Forelimb muscle (tissue), 1 donor: ENCODE measurements around the gene RHOBTB3. TPM values are rescaled to one million over a fixed set of nuclear protein-coding genes. Genes with fewer than 3 reads are reported as not detected.
A peak's percentile ranks its signal among the peaks of the same experiment; 100 is the strongest.
"Not testable (repeated sequence)": the region's sequence is repeated elsewhere in the genome, so short reads cannot be mapped to it uniquely, and the experiment has no call there.

Experiments used
- DNase-seq: peaks from one replicate; pipeline ENCODE4 v3.0.0-alpha.2; 2013; ENCODE audit warnings: low read depth
- polyA plus RNA-seq: library from polyadenylated mRNA; unstranded; fragments of 120-200 nt; gene quantifications from one replicate; pipeline ENCODE4 v1.2.1, GENCODE V29; 2013; ENCODE audit not compliant: insufficient read length

Gene RHOBTB3
- polyA plus RNA-seq, 1 donor = 97.2 TPM

DNA sequence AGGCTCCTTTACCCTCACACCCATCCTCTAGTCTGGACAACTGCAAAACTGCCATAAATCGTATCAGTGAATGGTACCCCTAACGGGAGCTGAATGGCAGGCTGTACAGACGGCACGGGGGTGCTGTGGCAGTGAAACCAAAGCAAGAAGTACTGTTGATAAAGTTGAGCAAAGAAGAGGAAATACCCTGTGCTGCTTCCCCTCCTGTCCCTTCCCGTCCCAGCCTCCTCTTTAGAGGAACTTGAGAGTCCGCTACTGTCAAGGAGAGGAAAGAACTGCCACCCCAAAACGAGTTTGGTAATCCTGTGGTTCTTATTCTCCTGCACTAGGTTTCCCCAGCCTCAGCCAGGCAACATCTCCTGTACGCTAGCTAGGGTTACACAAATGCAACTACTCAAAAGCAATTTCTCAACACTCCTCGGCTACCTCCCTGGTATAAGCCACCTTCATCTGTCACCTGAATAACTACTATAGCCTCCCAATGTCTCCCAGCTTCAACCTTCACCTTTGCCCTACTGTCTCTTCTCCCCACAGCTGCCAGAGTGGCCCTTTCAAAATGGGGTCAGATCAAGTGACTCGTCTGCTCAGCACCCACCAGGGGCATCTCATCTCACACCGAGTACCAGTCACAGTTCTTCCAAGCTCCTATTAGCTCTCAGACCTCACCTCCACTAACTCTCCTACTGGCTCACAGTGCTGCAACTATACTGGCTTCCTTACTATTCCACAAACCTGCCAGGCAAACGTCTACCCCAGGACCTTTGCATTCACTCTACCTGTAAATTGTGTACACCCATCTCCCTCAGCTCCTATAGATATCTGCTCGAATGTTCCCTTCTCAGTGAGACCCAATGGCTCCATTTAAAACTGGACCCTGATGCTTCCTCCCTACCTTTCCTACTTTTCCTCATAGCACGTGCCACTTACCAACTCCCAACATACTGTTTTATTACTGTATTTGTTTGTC, 87.3 kb downstream of the RHOBTB3 start:
- DNase-seq = no peak

DNA sequence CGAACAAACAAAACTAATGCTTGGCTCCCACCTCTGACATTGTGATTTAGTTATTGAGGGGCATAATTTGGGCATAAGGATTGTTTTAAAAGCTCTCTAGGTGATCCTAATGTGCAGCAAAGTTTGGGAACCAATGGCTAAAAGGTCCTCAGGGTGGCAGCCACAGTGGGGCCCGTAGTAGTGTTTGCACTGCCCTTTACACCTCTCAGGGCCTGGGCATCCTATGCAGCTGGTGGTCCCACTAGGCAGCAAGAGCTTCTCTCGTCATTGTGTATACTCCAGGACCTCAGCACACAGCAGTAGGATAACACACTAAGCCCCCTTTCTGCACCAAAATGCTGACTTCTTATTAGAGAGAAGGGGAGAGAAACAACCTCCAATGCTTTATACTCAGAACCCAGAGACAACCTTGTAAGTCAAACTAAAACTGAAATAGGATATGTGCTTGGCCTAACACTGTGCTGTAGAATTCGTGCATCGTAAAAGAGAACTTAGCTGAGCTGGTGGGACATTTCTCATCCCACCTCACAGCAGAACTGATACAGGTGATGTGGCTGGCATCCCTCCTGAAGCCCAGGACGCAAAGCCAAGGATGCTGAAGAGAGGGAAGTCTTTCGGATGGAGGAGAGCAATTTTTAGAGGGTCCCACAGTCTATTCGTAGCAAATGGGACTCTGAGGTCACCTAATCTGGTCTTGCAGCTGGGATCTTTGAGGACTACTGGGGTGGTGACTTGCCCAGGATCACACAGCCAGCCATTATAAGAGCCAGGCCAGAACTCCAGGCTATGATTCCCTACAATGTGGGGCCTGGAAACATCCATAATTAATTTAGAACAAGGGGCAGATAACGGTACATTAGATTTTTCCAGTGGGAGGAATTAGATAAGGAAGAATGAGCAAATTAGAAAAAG, 90.2 kb downstream of the RHOBTB3 start:
- DNase-seq = no peak

DNA sequence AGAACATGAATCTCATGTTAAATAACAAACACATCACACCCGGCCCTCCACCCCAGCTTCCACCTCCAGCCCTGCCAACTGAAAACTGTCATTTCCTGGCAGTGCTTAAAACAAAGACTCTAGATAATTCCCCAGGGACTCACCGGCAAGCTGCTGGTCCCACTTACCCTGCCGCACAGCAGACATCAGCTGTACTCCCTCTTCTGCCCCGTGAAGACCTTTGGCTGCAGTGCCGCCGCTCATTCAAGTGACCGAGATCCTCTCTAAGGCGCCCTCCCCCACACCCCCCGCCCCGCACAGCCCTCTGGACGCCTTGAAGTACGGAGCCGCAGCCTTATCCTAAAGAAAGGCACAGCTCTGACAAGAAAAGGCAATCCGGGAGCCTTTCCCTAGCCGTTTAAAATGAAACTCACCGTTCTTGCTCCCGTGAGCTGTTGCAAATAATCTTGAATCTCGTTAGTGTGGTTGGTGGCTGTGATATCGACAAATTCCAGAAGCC, 91.0 kb downstream of the RHOBTB3 start:
- DNase-seq = no peak

DNA sequence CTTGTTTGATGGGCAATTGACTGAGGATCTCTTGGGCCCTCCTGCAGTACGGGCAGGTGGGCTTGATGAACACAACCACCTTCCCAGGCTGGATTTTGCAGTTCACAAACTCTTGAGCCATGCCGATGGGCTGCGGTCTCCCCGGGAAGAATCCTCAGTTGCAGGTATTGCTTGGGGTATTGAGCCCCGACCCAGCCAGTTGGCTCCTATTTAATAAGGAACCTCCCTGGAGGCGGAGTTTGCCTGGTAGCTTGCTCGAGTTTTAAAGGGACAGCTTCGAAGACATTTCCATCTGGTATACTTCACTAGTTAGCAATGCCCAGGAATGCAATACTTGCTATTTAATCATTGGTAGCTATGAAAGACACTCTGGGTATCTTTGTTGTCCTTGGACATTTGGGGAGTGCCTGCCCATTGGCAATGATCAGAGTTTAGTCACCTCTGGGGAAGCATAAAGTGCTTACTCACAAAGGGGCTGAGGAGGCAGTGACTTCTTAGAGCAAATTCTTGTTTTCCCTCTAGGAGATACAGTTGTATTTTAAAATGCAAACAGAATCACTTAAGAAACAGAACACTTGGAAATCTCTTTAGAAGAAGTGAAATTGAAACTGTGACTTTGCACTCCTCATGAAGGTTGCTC, 91.5 kb downstream of the RHOBTB3 start, which contains the start of gene GLRX:
TSS of gene GLRX (minus strand) at position 185 of the 640 bp plus-strand sequence. CDS start at position 121, 64 bp downstream.
- peak; percentile 36 for DNase-seq

DNA sequence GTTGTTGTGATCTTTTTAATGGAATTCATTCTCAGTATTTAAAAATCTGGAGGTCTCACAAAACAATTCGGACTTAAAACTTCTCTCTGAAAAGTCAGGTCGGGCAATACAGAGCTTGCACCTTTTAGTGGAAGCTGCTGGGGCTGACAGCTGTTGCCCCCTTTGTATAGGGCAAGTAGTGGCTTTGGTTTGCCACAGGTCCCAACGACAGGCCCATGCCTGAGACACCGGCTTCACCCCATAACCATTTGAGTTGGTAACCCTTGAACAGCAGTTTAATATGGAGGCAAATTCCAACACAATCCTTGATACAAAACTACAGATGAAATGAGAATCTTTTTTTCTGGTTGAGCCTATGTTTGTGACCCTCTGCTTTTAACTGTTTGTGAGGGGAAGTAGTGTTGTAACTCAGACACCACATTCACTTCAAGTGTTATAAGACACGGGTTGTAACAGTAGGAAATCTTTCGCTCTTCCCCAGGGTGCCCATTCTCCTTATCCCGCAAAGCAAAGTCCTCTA, 92.1 kb downstream of the RHOBTB3 start:
- no peak for DNase-seq

DNA sequence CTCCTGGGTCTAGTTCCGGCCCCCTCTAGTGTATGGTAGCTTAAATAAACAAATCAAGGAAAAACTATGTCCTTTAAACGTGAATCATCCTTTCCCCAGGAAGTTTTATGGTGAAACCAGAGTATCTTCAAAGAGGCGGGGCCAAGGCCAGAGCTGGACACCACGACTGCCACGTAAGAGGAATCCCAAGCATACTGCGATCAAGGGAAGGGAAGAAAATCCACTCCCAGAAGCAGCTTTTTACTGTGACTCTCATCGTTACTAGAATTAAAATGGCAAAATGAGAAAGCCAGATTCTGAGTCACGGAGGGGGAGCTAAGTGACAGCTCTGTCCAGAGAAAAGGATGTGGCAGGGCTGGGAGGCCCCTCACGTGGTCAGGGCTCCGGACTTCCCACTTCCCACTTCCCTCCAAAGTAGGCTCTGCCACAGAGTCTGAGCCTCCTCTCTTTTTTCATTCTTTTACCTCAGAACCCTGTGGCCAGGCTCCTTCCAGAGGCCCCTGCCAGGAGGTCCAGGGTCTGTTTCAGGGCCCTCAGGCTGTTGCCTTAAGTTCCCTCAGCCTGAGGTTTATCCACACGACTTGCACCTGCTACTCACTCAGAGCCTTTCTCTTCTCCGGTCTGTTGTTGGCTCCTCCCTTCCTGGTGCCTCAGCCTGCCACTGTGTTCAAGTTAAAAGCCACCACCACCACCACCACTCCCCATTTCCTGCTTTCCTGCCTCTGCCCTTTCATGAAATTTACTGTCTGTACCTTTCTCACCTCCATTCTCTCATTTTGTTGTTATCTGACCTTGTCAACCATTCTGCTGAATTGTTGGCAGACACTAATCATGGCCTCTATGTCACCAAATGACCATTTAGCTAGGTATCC, 92.8 kb downstream of the RHOBTB3 start:
- DNase-seq = peak; percentile 26

DNA sequence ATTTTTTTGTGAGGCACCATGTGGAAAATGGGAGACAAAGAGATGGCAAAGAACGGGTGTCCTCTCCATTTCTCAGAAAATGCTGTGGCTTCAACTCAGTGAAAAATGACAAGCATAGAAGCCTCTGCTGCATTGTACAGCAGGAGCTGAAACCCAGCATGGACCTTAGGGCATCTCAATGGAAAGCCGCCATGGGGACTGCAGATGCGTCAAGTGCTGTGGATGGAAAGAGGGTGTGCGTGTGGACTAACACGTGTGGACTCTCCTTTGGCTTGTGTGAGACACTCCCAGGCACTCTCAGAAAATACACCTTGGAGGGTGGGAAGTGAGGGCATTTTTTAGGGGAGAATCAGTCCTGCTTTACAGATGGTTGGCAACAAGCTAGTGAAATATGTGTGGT, 93.6 kb downstream of the RHOBTB3 start:
- no peak for DNase-seq

DNA sequence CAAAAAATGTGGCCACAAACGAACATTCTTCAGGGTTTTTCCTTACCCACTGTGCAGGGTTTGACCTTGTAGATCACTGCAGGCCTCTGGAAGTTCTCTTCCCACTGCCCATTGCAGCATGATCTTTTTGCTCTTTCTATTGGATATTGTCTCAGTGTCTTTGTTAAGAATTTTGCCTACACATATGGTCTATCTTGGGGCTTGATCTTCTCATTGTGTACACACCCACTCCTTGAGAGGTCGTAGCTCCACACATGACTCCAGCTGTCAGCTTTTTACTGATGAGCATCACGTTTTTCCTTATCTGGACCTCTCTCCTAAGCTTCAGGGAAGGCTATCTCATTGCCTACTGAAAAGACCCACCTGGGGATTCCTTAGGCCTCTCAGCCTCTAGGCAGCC, 94.4 kb downstream of the RHOBTB3 start:
- no peak for DNase-seq

DNA sequence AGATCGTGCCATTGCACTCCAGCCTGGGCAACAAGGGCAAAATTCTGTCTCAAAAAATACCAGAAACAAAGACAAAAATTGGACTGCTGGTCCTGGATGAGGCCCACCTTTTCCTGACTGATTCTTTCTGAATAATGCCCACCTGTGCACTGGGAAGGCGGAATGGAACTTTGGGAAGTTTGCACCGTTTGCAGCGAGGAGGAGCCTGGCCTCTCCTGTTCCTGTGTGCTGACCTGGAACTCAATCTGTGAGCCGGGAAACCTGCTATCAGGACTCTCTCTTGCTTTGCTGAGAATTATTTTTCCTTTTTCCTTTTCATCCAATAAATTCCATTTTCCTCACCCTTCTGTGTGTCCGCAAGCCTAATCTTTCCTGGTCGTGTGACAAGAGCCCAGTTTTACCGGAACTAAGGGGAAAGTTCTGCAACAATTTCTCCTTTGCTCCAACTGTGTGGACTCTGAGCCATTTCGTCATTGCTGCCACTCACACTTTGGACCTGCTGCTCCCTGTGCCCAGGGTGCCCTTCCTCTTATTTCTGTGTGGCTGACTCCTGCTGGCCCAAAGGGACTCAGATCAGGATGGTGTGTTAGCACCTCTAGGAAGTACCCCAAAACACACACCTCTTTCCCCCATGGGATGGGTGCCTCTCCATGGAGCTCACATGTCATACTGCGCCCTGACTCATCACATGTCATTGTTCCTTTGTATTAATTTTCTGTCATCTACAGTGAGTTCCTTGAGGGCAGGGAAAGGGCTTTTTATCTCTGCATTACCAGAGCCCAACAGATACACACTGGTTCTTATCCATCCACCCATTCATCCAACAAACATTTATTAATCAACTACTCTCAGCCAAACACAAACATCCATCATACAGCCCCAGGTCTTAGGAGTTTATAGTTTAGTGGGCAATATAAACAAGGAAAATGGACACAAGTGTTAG, 96.1 kb downstream of the RHOBTB3 start:
- no peak for DNase-seq

DNA sequence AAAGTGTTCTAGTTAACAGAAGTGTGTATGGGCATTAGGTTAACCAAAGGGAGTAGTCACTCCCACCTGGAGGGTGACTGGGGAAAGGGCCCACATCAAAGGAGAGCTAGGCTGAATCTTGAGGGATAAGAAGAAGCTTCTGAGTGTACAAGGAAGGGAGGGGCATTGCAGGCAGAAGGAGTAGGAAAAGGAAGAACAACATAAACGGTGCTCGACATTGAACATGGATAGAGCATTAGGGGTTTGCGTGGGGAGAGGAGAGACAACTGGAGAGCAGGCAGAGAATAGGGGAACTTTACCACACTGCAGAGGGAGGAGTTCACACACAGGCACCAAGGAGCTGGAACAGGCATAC, 96.7 kb downstream of the RHOBTB3 start:
- DNase-seq = no peak

DNA sequence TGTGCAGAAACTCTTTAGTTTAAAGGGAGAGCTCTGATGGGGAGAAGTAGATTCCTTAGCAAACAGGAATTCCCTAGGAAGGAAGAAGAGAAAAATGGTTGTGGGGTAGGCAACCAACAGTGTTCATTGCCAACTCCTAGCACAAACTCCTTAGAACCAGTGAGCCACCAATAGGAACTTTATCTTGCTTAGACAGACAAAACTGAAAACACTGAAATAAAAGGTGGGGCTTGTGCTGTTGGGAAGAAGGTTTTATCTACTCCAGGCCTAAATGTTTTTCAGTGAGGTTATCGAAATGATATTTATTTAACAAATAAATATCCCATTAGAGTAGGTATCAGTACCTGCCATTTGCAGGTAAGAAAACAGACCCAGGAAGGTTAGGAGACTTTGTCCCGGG, 99.1 kb downstream of the RHOBTB3 start:
- DNase-seq = no peak

DNA sequence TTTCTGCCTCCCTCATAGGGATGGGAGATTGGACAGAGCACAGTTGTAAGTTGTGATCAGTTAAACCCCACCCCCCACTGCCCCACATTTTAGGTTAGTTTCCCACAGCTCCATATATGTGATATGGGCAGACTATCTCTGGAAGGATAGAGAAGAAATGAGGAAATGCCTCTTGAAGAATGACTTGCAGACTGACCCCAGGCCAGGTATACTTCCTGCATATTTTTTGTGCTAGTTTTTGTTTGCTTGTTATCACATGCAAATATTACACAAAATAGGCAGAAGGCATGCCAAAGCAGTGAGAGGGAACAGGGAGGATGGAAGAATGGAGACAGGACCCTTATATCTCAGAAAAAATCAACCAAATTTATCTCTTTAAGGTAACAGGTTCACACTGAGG, 101.5 kb downstream of the RHOBTB3 start:
- no peak for DNase-seq

DNA sequence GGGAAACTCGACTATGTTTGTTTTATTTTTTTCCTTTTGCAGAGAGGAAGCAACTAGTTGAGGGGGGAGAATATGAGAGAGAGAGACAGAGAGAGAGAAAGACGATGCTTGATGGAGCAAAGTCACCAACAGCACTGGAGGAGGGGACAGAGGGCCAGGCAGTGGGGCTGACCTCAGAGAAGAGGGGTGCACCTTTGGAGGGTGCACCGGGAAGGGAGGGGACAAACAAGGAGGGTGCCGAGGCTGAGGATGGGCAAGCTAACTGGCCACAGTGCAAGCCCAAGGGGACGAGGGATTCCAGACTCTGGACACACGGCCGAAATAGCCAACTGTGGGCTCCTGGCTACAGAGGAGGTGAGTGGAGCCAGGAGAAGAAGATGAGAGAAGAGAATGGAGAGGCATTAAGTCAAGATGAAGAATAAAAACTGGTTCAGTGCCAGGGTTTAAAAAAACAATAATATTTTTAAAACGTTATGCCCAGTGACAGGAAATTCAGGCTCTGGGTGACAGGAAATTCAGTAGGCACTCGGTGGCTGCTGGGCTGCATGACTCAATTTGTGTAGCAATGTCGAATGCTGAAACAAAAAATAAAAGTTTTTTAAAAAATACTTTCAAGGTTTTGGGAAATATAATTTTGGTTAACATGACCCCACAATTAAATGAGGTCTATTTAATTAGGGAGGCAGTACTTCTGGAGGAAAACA, 104.7 kb downstream of the RHOBTB3 start:
- no peak for DNase-seq

DNA sequence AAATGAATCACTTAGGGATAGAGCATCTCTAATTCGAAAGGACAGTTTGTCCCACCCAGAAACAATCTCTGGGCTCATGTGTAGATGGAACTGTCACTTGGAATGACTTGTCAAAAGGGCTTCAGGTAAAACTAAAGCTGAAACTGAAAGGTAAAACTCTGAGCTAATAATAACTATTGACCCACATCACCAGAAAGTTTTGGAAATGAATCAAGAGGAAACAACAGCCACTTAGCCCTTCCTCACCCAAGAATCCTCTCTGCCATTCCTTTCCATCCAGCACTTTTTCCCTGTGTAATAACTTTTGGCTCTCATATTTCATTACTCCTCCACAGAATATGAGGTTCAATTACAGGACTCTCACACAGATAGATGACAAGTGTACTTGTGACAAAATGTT, 105.4 kb downstream of the RHOBTB3 start:
- DNase-seq = no peak

DNA sequence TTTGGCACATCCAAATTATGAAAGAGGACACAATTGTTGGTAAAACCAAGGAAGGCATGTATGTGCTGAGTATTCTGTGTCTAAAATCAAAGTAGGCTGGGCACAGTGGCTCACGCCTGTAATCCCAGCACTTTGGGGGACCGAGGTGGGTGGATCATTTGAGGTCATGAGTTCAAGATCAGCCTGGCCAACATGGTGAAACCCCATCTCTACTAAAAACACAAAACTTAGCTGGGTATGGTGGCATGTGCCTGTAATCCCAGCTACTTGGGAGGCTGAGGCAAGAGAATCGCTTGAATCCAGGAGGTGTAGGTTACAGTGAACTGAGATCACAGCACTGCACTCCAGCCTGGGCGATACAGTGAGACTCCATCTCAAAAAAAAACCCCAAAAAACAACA, 105.8 kb downstream of the RHOBTB3 start:
- not testable (repeated sequence) for DNase-seq

DNA sequence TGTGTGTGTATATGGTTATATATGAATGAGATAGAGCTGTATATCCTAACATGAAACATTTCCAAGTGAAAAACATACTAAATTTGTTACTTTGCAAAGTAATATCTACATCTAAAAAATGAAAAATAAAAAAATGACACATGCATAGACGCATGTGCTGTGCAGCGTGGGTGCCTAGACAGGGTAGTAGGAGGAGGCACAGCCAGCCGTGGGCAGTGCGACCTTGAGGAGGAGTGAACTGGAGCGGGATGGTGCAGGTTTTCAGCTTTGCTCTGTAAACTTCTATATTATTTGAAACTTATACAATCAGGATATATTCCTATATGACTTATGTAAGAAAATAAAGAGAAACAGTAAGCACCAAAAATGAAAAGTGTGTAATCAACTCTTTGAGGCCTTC, 106.4 kb downstream of the RHOBTB3 start:
- no peak for DNase-seq

DNA sequence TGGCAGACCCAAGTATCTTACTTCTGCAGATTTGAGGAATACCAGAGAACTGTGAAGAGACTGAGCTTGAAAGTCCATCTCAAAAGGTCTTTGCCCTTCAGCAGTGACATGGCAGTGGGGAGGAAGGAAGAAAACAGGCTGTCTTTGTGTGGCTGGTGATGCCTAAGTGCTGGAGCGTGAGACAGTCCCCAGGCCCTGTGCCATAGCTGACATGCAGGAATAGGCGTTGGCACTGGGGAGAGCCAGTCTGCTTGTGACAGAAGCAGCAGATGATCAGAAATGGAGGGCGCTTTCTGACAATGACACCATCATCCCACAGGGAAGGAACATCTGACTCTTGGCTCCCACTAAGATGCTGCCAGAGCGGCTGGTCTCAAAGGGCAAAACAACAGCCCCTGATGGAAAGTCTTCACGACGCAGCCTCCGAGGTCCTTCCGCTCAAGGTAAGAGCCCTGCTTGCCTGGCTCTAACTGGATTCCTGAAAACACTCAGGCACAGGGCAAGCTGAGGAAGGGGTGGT, 106.9 kb downstream of the RHOBTB3 start:
- no peak for DNase-seq

DNA sequence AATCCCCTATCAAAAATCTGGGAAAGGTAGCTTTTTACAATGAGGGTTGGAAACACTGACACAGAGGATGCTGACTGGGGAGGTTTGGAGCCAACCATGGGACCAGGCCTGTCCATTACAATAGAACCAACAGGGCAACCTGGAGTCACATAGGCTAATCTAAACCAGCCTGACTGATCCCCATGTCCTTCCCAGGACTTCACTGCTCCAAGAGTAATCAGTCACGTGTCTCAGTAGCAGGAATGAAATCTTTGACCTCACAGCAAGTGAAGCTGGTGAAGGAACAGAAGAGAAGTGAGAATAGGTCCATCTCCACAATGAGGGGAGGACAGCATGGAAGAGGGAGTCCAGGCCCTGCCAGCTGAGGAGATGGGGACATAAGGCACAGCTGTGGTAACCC, 107.4 kb downstream of the RHOBTB3 start:
- no peak for DNase-seq

DNA sequence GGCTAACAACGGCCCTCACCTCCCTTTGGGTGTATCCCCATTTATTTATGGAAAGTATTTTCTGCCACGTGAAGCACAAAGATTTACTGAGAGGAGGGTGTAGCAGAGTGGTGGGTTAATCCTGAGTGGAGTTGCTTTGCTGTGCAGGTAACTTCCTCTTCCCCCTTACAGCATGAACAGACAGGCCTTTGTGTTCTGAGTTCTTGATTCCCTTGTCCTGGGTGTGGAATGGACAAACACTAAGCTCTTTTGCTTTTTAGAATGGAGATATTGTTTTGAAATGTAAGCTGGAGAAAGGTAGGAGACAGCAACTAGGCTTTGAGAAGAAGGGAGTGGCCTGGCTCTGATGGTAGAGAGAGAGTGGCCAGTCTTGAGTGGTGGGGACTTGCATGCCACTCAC, 108.5 kb downstream of the RHOBTB3 start:
- no peak for DNase-seq
